ENCODE data around the gene KIF26B.

KIF26B gene

DNA sequence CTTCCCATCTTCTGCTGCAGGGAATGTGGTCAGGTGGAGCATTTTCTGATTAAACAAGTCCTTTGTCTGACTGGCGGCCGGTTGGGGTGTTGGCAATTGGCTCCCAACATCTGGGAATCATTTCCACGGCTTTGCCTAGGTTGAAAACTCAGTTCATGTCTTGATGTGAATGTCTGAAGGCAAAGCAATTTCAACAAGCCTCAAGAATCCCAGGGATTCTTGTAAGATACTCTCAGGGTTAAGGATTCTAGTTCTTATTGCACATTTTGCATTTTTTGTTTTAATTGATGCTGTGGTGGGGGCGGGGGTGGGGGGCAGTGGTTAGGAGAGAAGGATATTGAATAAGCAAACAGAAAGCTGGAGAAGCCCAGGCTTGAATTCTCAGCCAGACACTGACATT is 273.9 kb downstream of the KIF26B start:
- DNase-seq (ENCODE audit: low read depth) = no peak

DNA sequence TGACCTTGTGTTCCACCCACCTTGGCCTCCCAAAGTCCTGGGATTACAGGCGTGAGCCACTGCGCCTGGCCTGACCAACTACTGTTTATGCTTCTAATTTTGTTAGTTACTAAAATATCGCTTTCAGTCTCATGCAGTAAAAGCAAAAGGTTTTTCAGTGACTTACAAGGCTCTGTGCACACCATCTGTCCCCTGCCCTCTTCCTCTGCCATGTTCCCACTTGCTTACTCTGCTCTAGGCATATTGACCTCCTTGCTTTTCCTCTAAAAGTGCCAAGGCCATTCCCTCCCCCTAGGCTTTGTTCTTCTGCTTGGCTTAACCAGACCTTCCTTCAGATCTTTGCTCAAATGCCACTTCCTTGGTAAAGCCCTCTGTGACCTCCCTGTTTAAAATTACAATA is 276.9 kb downstream of the KIF26B start:
- no peak for DNase-seq (ENCODE audit: low read depth)

DNA sequence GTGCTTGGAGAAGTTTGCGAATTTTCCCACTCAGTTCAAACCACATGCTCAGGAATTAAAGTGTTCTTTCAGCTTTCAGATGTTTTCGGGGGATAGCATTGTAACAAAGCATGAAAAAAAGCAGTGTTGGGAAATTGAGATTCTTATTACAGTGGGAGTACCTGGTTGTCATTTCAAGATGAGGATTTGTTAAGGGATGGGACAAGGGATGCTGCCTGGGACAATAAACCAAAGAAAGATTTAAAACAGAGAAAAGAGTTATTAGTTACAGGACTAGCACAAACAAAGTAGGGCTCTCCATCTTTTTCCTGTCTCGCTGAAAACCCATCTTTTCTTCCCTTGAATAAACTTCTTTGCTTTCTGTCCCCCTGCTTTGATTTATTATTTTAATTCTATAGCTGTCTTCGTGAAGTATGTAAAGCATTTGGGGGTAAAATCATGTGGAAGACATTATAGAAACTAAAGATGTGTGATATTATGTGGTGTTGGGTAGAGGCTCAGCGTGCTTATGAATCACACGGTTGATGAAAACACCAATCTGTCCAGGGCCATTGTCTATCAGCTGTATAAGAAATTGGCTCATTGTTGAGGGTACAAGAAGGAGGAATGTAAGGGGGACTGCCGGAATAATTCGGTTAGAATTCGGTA is 277.6 kb downstream of the KIF26B start:
- no peak for DNase-seq (ENCODE audit: low read depth)

DNA sequence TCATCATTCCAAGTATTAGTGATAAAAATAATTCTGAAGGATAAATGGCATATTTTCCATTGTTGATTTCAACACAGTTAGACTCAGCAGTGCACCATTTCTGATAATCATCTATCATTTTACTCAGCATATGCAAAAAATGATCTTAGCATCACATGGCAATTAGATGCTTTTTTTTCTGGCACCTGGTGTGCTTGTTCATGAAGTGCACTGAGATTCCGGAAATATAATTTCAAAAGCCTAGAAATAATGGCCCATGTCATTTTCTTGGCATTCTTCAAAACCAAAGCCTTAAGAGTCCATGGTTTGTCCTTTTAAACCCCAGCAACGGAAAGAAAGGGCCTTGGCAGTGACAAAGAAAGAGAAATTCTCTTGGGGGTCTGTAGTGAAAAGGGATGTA is 278.8 kb downstream of the KIF26B start:
- DNase-seq (ENCODE audit: low read depth) = no peak

DNA sequence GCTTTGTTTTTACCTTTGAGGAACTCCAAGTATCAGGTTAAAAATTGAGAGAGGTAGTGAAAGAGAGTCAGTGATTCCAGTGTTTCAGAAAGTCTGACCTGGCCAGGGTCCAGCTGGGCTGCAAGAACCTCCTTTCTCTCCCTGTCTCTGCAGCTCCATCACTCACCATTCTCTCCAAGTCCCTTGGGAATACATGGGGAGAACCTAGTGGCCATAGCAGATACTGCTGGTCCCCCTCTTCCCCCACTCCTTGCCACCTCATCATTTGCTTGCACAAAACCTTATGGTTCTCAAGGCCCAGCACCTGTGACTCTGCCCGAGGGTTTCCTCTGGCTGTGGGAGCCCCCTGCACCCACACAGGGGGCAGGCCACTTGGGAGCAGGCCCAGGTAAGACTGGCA is 279.5 kb downstream of the KIF26B start:
- no peak for DNase-seq (ENCODE audit: low read depth)

DNA sequence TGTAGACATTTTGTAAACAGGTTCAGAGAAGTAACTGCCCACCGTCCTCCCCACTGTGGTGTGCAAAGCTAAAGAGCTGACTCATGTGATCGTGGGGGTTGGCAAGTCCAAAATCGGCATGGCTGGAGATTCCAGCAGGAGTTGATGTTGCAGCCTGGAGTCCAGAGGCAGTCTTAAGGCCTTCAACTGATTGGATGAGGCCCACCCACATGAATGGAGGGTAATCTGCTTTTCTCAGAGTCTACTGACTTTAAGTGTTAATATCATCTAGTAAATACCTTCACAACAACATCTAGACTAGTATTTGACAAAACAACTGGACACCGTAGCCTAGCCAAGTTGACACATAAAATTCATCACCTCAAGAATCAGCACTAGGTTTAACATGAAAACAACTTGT is 281.6 kb downstream of the KIF26B start:
- DNase-seq (ENCODE audit: low read depth) = no peak

DNA sequence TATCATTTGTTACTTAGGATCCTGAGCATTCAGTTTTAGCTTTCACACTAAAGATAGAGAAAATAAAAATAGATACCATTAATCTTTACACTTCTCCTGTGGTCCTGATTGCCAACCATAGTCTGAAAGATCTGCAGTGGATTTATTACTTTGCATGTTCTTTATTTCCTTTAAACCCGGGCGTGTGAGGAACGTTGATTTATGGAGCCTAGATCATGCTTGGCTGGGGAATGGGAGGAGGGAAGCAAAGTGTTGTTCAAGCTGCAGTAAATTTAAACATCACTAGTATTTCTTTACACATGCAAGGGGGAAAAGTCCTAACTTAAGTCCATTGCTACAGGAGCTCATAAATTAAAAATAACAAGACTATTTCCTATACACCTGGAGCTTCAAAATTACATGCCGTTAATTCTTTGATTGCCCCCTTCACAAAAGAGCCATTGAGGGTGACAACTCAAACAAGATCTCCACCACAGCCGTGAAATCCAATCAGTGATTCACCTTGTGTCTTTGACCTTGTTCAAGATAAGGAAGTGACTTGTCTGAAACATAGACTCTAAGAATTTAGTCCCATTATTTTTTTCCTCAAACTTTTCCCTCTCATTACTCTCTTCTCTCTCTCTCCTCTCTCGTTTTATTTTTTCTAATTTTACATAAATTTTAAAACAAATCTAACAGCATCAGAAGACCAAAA is 282.7 kb downstream of the KIF26B start:
- DNase-seq (ENCODE audit: low read depth) = no peak

DNA sequence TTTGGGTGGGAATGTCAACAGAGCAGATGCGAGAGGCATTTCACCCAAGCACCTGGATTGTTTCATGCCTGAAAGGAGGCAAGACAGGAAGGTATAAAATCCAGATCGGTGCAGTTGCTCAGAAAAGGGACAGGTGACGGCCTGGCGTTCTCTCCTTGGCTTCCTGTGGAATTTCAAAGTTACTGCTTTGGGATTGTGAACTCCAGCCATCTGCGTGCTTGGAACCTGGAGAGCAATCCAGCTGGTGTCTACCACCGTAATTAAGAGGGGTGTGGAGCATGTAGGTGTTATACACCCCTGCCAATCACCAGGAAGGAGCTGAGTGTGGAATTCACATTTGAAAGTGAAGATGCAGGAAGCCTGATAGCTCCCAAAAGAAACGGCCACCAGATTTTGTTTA is 286.1 kb downstream of the KIF26B start:
- no peak for DNase-seq (ENCODE audit: low read depth)

DNA sequence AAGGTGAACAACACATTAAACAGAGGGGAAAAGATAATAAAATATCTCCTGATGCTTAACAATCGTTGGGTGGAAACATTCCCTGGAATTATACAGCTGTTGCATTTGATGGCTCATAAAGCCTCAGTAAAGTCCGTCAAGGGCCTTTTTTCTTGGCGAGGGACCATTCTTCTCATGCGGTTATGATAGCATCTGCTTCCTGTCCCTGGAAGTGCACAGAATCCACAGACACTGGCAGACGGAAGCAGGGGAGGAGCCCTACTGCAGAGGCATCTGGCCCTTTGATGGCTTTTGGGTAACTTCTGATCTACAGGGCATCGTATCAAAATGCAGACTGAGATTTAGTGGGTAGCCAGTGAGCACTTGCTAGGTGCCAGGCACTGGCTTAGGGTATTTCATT is 286.9 kb downstream of the KIF26B start:
- no peak for DNase-seq (ENCODE audit: low read depth)

DNA sequence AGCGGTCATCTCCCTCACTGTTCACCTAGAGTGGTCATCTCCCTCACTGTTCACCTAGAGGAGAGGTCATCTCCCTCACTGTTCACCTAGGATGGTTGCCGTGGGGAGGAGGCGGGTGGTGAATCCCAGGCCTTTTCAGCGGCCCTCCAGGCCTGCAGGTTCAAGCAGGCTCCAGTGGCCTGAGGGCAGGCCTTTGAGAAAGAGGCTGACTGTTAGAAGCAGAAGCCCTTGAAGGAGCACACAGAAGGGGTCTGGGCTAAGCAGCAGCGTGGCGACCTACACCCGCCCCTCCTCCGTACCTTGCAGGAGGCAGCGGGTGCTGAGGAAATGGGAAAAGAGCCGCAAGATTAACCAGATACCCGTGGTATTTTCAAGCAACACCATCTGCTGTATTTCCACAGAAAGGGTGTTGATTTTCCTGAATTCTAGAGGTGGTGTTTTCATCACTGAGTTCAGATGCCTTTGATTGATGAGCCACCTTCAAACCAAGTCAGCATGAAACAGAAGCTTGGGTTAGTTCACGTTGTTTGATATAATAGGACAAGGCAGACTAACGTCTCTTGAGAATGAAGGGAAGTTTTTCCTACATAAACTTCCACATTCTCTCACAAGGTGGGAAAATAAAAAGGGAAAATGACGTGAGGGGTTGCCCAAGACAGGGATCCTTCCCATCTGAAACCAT is 289.5 kb downstream of the KIF26B start:
- no peak for DNase-seq (ENCODE audit: low read depth)

DNA sequence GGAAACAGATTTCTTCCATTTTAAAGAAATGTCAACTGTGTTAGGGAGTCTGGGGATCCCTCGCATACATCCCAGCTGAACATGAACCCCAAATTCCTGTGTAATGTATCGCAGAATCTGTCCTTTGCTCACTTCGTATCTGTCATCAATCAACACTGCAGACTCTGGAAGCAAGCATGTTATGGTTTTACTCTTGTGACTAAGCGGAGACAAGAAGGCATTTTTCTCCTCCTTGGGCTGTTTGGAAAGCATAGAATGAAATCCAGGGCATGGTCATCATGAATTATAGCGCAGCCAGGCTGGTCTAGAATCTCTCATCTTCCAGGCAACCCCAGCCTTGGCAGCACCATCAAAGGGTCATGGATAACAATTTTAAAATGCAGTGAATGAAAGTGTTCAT is 290.2 kb downstream of the KIF26B start:
- no peak for DNase-seq (ENCODE audit: low read depth)

DNA sequence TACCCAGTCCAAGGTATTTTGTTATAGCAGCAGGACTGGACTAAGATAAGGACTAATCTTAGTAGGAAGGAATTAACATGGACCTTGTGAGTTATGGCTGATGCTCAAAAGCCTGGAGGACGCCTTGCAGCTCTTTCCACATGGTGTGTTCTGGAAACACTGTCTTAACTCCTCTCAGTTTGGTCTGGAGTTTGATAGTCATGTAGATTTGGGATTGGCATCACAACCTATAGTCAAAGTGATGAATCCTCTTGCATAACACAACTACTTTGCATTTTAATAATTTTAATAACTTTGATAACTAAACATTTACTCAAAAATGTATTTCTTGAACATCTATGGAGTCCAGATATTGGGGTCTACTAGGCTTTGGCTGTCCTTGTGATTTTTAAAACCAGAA is 293.7 kb downstream of the KIF26B start:
- no peak for DNase-seq (ENCODE audit: low read depth)

DNA sequence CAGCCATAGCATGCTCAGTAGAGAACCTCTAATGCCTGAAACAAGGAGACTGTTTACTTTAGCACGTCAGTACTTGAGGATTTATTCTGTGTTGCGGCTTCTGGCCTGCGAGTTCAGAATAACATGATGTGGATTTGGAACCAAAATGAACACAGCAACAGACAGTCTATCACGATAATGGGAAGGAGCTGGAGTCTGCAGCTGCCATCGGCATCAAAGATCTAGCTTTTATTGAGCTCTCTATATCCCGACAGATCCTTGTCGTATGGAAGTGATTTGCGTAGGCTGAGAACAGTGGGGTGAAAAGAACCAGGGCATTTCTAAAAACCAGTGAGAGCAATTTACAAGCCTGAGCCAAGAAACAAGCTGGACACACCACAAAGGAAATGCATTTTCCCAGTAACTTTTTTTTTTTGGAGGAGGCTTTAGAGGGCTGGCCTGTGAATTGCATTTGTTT is 294.2 kb downstream of the KIF26B start:
- no peak for DNase-seq (ENCODE audit: low read depth)

DNA sequence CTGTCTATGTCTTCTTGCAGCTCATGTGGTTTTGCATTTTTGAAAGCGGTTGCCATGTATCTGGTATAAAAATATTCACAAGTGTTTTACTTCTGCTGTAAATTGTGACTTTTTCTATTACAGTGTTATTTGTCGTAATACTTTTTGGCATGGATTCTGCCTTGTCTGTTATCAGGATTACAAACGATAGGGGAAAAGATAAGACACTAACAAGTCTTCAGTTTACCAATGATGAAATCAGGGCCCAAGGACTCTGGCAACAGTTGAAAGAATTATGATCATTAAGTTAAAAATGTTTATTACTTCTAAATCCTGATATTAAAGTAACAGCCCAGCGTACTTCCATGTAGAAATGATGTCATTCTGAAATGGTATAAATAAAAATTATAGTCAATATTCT is 298.8 kb downstream of the KIF26B start:
- DNase-seq (ENCODE audit: low read depth) = no peak

DNA sequence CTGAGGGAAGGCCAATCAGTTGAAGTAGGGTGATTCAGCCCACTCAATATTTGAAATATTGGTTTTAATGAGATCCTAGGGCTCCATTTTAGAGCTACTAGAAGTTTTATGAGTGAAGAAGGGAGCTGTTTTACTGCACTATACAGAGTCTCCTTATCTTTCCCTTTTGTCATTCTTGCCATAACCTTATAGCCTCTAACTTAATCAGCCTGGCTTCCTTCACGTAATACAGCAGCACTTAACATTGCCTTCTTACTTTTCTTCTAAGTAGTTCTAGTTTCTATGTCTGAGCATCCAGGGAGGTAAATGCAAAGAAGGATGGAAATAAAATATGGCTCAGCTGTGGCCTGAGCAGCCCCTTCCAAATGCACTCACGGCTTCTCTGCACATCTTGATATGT is 299.3 kb downstream of the KIF26B start:
- DNase-seq (ENCODE audit: low read depth) = no peak

DNA sequence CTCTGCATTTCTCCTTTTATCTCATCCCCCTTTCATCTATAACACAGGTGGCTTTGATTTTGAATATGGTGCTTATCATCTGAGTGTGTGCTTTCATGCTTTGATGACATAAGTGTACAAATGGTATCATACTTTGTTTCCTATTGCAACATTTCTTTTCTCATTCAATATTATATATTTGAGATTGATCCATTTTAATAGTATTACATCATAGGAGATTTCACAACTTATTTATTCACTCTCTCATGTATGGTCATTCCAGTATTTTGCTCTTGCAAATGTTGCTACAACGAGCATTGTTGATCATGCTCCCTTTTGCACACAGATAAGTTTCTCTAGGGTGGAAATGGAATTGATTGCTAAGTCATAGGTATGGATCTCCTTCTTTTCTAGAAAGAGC is 302.8 kb downstream of the KIF26B start:
- no peak for DNase-seq (ENCODE audit: low read depth)

DNA sequence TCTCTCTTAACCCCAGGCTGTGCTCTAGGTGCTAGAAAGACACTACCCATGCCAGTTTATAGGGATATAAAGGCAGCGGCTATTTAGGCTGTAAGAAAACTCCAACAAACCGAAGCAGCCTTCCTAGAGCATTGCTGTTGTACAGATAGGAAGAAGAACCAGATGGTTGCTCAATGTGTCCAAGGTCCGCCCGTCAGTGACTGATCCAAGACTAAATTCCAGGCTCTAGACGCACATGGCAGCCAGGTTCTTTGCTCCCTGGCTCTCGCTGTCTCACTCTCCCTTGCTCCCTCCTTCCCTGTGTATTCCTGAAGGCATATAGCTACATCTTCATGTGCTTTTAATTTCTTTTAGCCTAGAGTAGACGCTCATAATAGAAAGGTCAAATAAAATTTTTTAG is 303.4 kb downstream of the KIF26B start:
- DNase-seq (ENCODE audit: low read depth) = no peak

DNA sequence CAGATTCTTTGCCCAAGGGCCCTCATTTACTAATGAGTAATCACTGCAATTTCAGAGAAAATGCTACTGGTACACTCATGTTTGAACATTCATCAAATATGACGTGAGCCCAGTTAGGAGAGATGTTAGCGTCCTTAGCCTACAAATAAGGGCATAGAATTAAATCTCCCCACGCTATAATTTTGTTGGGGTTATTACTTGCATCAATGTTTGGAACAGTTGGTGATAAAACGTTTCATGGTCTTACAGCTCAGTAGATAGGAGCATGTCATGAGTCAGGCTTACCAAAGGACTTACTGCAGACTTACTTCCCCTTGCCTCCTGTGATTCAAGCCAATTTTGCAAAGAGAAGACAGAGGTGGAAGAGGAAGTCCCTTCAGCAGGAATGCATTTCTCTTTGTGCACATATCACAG is 304.0 kb downstream of the KIF26B start:
- DNase-seq (ENCODE audit: low read depth) = no peak

DNA sequence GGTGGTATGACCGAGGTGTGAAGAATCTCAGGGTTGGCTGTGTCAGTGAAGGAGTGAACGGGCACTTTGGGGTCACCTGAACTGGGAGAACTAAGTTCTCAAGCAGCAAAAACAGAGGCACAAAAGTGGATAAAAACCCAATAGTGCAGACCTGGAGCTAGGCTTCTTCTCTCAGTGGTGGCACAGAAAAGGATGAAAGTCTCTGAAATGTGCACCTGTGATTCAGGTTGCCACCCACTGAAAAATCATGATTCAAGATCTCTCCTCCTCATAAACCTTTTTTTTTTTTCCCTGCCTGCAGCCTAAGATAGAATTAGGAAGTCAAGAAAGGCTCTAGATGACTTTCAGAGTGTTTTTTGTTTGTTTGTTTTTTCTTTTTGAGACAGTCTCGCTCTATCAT is 304.8 kb downstream of the KIF26B start:
- DNase-seq (ENCODE audit: low read depth) = no peak

DNA sequence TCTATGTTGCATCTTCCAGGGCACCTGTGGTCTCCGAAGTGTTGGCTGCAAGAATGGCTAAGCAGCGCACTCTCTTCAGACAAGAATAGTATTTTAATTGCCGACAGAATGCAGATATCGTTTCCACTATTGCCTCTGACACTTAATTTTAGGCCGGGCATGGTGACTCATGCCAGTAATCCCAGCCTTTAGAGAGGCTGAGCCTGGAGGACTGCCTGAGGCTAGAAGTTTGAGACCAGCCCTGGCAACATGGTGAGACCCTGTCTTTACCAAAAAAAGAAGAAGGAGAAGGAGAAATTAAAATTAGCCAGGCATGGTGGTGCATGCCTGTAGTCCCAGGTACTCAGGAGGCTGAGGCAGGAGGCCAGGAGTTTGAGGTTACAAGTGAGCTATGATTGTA is 306.9 kb downstream of the KIF26B start:
- no peak for DNase-seq (ENCODE audit: low read depth)

DNA sequence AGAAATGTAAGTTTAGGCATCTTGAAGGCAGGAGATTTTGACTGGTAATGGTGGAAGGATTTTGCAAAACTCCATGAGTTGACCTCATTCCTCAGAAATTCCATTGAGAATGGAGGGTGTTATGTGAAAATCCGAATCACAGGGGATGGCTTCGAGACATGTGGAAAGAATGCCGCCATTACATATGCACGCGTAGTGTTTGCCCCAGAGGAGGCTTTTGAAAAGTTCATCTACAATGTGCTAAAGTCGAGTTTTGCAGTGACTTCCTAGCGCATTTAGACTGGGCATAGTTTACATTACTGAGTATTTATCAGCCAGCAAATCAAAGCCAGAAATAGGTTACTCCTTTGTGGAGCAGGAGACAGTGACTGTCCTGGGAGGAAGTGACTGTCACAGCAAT is 307.4 kb downstream of the KIF26B start:
- DNase-seq (ENCODE audit: low read depth) = no peak

DNA sequence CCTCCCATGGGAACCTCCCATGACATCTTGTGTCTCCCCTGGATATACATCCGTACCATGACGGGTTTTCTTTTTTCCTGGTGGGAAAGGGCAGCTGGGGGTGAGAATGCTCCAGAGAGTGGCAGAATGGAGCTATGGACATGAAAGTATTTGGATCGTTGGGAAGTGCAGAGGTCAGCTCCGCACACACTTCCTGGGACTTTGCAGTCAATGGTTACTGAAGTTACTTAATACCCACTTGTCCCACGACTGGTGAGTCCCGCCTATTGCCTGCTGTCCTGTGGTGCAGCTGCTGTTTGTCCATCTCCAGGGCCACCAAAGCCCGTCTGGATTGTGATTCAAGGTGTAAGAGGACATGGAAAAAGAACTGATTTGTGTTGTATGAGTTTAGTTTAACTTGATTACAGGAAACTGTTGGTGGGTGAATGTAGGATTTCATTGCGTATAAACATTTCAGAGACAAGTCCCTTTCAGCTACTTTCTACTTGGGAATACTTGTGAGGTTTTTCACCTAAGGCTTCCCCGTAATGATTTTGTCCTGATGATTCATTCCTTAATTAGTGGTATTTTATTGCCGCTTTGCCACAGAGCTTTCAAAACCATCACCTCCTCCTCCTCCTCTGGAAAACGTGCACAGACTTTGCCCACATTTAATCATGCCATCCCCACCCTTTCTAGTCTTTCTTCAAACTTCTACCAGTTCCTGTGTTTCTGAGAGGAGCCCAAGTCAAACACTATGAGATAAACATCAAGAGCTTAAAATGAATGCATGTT is 308.8 kb downstream of the KIF26B start:
- no peak for DNase-seq (ENCODE audit: low read depth)

DNA sequence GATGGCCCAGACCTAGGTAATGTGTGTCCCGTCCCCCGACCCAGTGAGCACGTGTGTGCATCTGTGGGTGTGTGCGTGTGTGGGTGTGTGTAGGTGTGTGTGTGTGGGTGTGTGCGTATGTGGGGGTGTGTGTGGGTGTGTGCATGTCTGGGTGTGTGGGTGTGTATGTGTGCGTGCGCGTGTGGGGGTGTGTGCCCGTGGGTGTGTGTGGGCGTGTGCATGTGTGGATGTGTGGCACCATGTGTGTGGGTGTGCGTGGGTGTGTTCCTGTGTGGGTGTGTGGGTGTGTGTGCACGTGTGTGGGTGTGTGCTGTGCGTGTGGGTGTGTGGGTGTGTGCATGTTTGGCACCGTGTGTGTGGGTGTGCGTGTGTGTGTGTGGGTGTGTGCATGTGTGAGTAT is 309.5 kb downstream of the KIF26B start:
- no peak for DNase-seq (ENCODE audit: low read depth)

Data from activated T-cell treated with anti-CD3 and anti-CD28 coated beads for 48 hours (primary cell).